GM12891 (cell line): ENCODE results near the gene TMC2.
"Not testable (repeated sequence)": the region's sequence is repeated elsewhere in the genome, so short reads cannot be mapped to it uniquely, and the experiment has no call there.

Experiments used
- DNase-seq: peaks from one replicate; pipeline ENCODE4 v3.0.0; 2011; ENCODE audit warnings: low spot score; ENCODE audit not compliant: insufficient read length
- FAIRE-seq: peaks from 2 replicates; lab custom pipeline; 2011; peaks lifted over from hg19 to GRCh38; lab: Jason Lieb, UNC
- PAX5 ChIP-seq: IDR thresholded peaks from 2 replicates; pipeline ENCODE4 v1.6.1; 2011; ENCODE audit warnings: low read length, moderate library complexity, mild to moderate bottlenecking; ENCODE audit not compliant: insufficient read depth, severe bottlenecking
- POLR2A ChIP-seq: IDR thresholded peaks from 2 replicates; pipeline ENCODE4 v1.6.1; 2011; ENCODE audit warnings: low read depth, low read length, control low read depth
- POLR2AphosphoS5 ChIP-seq: IDR thresholded peaks from 2 replicates; pipeline ENCODE4 v1.6.1; 2011; ENCODE audit warnings: low read depth, low read length, control low read depth
- POU2F2 ChIP-seq: IDR thresholded peaks from 2 replicates; pipeline ENCODE4 v1.6.1; 2011; ENCODE audit warnings: low read depth, mild to moderate bottlenecking, control low read depth, low read length, moderate library complexity
- SPI1 ChIP-seq: IDR thresholded peaks from 2 replicates; pipeline ENCODE4 v1.6.1; 2011; ENCODE audit warnings: low read depth, low read length, control low read depth
- TAF1 ChIP-seq: IDR thresholded peaks from 2 replicates; pipeline ENCODE4 v1.6.1; 2011; ENCODE audit warnings: low read depth, low read length, control low read depth

TMC2 gene

DNA sequence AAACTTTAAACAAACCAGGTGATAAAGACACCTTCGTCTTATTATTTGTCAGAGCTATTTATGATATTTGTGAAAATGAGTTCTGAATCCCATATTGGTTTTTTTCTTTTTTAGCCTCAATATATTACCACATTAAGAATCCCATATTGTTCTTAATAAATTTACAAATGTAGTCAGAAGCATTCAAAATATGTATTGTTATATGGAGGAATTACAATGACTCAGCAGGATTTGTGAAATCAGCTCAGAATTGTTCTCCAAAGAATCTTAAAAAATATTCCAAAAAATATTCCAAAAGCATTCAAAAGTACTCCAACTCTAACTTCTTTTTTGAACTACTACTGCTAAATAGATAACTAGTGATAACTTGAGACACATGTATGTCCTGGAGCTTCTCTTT, 21.2 kb upstream of the TMC2 start:
- DNase-seq: no peak
- FAIRE-seq: no peak
- TF ChIP-seq TAF1 (no peak), POLR2A (no peak), POLR2AphosphoS5 (no peak), SPI1 (no peak), PAX5 (no peak), POU2F2 (no peak)

DNA sequence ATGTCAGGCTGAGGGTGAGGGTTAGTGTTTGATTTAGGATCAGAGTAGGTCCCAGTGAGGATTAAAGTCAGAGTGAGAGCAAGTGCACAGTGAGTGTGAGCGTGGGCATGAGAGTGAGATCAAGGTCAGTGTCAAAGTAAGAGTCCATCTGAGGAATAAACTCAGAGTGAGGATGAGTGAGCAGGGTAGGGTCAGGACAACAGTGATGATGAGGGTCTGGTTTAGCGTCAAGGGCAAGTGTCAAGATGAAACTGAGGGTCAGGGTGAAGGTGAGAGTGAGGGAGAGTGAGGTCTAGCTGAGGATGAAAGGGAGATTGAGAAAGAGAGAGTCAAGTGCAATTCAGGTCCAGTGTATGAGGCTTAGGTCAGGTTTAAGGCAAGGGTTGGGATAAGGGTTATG, 20.0 kb upstream of the TMC2 start:
- no peak for TF ChIP-seq PAX5
- no peak for TF ChIP-seq POLR2AphosphoS5
- no peak for TF ChIP-seq POLR2A
- TF ChIP-seq SPI1: no peak
- FAIRE-seq: no peak
- no peak for DNase-seq

DNA sequence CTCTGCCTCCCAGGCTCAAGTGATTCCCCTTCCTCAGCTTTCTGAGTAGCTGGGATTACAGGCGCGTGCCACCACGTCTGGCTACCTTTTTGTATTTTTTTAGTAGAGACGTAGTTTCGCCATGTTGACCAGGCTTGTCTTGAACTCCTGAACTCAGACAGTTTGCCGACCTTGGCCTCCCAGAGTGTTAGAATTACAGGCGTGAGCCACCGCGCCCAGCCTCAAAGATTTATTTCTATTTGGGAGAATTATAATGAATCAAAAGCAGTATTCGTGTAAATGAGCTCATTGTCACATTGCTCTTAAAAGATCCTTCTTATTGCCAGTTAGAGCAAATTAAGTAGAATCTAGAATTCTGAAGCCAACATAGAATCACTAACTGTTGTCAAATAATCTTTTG, 18.3 kb upstream of the TMC2 start:
- TF ChIP-seq TAF1 (no peak), POU2F2 (no peak), PAX5 (no peak), POLR2A (no peak), POLR2AphosphoS5 (no peak), SPI1 (no peak)
- no peak for FAIRE-seq

DNA sequence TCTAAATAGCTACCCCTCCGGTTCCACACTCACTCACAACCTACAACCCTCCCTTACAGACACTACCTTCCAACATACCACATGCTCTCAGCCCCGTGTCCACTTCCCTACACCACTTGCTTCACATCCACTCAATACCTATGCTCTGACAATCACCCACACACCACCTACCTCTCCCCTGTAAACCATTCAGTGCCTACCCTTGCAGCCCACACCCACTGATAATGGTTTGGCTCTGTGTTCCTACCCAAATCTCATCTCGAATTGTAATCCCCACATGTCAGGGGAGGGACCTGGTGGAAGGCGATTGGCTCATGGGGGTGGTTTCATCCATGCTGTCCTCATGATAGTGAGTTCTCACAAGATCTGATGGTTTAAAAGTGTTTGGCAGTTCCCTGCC, 17.8 kb upstream of the TMC2 start:
- DNase-seq: no peak
- no peak for TF ChIP-seq TAF1
- TF ChIP-seq PAX5: no peak
- TF ChIP-seq SPI1: no peak
- no peak for TF ChIP-seq POLR2A
- TF ChIP-seq POLR2AphosphoS5: no peak
- no peak for TF ChIP-seq POU2F2
- no peak for FAIRE-seq

More for the DNA sequence above, 18.3 kb upstream of the TMC2 start:
- no peak for DNase-seq

DNA sequence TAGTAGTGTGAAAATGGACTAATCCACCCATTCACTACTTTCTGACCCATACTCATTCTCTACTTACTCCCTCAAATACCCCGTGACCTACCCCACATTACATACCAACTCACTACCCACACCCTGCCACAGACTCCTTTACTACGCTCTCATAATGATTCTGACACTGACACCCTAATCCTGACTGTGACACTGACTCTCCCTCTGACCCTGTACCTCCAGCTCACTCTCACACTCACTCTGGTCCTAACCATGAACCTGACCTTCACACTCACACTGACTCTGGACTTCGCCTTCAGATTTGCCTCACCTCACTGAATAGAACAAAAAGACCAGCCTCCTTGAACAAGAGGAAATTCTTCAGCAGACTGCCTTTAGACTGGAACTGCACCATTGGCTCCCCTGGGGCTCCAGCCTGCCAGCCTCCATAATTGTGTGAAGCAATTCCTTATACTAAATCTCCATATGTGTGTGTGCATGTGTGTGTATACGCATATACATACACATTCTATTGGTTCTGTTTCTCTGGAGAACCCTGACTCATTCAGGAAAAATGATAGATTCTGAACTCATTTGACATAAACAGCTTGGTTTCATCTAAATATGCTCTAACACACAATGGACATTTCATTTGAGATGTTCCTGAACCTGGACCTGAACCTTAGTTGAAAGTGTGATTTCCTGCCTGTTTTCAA, 17.1 kb upstream of the TMC2 start:
- FAIRE-seq: no peak
- TF ChIP-seq SPI1 (no peak), TAF1 (no peak), POU2F2 (no peak), PAX5 (no peak), POLR2A (no peak), POLR2AphosphoS5 (no peak)
- no peak for DNase-seq

DNA sequence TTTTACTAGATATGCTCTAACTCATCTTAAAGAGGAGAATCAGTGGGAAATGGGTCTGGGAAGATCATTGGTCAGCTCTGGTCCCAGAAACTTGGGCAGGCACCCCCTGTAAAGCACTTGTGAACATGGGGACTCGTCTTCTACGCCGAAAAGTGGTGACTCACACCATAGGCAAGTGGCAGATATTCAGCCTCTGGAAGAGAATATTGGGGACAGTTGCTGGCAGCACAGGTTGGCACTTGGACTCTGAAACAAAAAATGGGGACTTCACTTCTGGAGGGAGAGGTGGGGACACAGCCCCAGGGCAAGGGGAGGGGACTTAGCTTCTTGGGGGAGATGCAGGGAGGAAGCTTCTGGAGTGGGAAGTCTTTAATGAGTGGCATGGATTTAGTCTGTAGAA, 15.8 kb upstream of the TMC2 start:
- DNase-seq: no peak
- TF ChIP-seq PAX5 (no peak), SPI1 (no peak), TAF1 (no peak), POLR2AphosphoS5 (no peak), POLR2A (no peak), POU2F2 (no peak)
- FAIRE-seq: no peak

DNA sequence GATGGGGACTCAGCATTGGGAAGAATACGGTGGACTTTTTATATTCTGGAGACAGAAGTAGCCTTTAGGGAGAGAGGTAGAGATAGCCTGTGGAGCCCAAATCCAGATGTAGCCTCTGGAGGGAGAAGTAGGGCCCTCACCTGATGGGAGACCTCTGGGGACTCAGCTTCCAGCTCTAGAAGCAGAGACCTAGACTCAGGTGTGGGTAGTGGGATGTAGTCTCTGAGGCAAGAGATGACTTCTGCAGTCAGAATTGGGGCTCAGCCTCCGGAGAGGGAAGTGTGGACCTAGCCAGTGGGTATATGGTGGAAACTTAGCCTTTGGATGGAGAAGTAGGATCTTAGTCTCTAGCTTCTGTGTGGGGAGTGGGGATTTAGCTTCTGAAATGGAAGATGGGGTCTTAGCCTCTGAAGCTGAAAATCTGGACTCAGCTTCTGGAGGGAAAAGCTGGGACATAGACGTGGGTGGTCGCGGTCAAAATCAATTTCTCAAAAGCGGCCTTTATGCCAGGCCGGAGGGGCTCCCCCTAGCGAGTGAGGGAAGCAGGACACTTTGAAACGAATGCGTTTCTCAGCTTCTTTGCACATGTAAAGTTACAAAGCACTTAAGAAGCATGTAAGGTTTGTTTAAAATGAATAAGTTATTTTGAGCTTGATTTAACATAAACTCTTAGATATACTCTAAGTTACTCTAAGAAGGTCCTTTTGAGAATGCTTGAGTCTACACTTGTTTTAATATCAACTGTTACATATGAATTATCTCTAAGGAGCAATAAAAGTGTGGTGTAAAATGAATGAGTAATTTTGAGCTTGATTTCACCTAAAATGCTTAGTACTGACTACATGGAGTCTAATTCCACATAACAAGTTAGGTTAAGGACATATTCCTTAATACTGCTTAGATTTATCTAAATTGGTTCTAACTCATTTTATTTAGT, 14.7 kb upstream of the TMC2 start:
- TF ChIP-seq POLR2A: no peak
- no peak for TF ChIP-seq POU2F2
- TF ChIP-seq TAF1: no peak
- TF ChIP-seq SPI1: no peak
- no peak for TF ChIP-seq POLR2AphosphoS5
- no peak for FAIRE-seq
- no peak for DNase-seq

DNA sequence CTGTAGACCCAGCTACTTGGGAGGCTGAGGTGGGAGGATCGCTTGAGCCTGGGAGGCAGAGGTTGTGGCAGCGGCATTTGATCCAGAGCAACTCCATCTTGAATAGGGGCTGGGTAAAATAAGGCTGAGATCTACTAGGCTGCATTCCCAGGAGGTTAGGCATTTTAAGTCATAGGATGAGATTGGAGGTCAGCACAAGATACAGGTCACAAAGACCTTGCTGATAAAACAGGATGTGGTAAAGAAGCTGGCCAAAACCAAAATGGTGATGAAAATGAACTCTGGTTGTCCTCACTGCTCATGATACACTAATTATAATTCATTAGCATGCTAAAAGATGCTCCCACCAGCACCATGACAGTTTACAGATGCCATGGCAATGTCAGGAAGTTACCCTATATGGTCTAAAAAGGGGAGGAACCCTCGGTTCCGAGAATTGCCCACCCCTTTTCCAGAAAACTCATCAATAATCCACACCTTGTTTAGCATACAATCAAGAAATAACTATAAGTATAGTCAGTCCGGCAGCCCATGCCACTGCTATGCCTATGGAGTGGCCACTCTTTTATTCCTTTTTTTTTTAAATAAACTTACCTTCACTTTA, 13.4 kb upstream of the TMC2 start:
- not testable (repeated sequence) for FAIRE-seq, DNase-seq

DNA sequence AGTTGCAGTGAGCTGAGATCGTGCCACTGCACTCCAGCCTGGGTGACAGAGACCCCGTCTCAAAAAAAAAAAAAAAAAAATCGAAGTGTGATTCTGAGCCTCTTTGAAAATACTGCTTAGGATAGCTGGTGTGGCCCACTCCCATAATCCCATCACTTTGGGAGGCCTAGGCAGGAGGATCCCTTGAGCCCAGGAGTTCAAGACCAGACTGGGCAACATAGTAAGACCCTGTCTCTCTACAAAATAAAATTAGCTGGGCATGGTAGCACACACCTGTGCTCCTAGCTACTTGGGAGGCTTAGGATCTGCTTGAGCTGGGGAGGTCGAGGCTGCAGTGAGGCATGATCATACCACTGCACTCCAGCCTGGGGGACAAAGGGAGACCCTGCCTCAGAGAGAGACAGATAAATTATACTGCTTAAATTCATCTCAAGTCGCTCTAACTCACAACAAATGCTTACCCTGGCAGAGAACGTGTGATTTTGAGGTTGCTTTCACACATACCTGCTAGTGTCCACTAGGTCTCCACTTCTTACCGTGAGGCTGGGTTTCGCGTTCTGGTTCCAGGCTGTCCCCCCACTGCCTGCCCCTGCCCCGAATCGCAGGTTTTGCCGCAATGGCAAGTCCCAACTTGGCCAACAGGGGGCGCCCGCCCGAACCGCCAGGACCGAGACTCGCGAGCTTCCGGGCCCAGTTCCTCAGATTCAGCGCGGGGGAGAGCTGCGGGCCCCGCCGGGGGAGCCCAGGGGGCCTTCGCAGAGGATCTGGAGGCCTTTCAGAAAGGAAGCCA, 12.3 kb upstream of the TMC2 start:
- TF ChIP-seq PAX5: no peak
- TF ChIP-seq POU2F2: no peak
- peak; percentile 46; the same call in 1 of the 2 replicates for TF ChIP-seq POLR2A
- peak; percentile 54; the same call in 1 of the 2 replicates for TF ChIP-seq TAF1
- TF ChIP-seq SPI1: peak; percentile 50
- FAIRE-seq (peak; percentile 66), DNase-seq (peak; percentile 77)
